ENCODE data around the gene SLC17A7. TPM values are rescaled to one million over a fixed set of nuclear protein-coding genes. Genes with fewer than 3 reads are reported as not detected.

The SLC17A7 gene
- total and polyA plus RNA-seq, 9 of the 15 experiments (the other 6 are each of a cell fraction or from before 2014, with no cell fraction given), result 1.1 to 15.7 (median 2.4) TPM

- TF ChIP-seq, protein P1, sequence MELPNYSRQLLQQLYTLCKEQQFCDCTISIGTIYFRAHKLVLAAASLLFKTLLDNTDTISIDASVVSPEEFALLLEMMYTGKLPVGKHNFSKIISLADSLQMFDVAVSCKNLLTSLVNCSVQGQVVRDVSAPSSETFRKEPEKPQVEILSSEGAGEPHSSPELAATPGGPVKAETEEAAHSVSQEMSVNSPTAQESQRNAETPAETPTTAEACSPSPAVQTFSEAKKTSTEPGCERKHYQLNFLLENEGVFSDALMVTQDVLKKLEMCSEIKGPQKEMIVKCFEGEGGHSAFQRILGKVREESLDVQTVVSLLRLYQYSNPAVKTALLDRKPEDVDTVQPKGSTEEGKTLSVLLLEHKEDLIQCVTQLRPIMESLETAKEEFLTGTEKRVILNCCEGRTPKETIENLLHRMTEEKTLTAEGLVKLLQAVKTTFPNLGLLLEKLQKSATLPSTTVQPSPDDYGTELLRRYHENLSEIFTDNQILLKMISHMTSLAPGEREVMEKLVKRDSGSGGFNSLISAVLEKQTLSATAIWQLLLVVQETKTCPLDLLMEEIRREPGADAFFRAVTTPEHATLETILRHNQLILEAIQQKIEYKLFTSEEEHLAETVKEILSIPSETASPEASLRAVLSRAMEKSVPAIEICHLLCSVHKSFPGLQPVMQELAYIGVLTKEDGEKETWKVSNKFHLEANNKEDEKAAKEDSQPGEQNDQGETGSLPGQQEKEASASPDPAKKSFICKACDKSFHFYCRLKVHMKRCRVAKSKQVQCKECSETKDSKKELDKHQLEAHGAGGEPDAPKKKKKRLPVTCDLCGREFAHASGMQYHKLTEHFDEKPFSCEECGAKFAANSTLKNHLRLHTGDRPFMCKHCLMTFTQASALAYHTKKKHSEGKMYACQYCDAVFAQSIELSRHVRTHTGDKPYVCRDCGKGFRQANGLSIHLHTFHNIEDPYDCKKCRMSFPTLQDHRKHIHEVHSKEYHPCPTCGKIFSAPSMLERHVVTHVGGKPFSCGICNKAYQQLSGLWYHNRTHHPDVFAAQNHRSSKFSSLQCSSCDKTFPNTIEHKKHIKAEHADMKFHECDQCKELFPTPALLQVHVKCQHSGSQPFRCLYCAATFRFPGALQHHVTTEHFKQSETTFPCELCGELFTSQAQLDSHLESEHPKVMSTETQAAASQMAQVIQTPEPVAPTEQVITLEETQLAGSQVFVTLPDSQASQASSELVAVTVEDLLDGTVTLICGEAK (IDR thresholded peaks at IDR 0.05), result peak; percentile 48; the same call in 1 of the 2 replicates
- TF ChIP-seq, protein P1 (CRISPR knock-in tag; IDR thresholded peaks at IDR 0.05), result no peak
- TF ChIP-seq CBFA2T2 (conservative IDR thresholded peaks at IDR 0.05), result no peak
- TF ChIP-seq, protein P2, sequence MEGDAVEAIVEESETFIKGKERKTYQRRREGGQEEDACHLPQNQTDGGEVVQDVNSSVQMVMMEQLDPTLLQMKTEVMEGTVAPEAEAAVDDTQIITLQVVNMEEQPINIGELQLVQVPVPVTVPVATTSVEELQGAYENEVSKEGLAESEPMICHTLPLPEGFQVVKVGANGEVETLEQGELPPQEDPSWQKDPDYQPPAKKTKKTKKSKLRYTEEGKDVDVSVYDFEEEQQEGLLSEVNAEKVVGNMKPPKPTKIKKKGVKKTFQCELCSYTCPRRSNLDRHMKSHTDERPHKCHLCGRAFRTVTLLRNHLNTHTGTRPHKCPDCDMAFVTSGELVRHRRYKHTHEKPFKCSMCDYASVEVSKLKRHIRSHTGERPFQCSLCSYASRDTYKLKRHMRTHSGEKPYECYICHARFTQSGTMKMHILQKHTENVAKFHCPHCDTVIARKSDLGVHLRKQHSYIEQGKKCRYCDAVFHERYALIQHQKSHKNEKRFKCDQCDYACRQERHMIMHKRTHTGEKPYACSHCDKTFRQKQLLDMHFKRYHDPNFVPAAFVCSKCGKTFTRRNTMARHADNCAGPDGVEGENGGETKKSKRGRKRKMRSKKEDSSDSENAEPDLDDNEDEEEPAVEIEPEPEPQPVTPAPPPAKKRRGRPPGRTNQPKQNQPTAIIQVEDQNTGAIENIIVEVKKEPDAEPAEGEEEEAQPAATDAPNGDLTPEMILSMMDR (IDR thresholded peaks at IDR 0.05 in 2 of 3, conservative IDR thresholded peaks at IDR 0.05 in 1 of 3; ENCODE audit: insufficient read depth in 2 of 3, low read depth in 1 of 3, low read length in 3 of 3), result peak; percentile 95 to 97 (median 97)
- TF ChIP-seq PBX2 (CRISPR knock-in tag; IDR thresholded peaks at IDR 0.05; ENCODE audit: low read depth), result no peak
- TF ChIP-seq PBX2 (tag; conservative IDR thresholded peaks at IDR 0.05; ENCODE audit: low read depth), result 0 out of 2 replicates have a peak, but pooled peaks have one; percentile 14
- no peak for TF ChIP-seq SNRNP70 (optimal IDR thresholded peaks at IDR 0.05; ENCODE audit: low read depth, low read length)
- TF ChIP-seq CBFB (CRISPR knock-in tag; IDR thresholded peaks at IDR 0.05), result no peak
- peak; percentile 55; the same call in 1 of the 2 replicates for TF ChIP-seq MTA1 (IDR thresholded peaks at IDR 0.05; ENCODE audit: borderline replicate concordance)
- no peak for TF ChIP-seq NEUROD1 (IDR thresholded peaks at IDR 0.05; ENCODE audit: borderline replicate concordance, low read depth, low read length, partially characterized antibody)
- no peak for TF ChIP-seq HOXB6 (CRISPR knock-in tag; IDR thresholded peaks at IDR 0.05; ENCODE audit: borderline replicate concordance)
- TF ChIP-seq SMARCA5 (IDR thresholded peaks at IDR 0.05), result 0 out of 2 replicates have a peak, but pooled peaks have one; percentile 81
These were observed 49.5 kb downstream of the SLC17A7 start (continued) for GRCh38 chr19:49391581-49392399.
